ENCODE data around the gene SAMD4A. TPM values are rescaled to one million over a fixed set of nuclear protein-coding genes. Genes with fewer than 3 reads are reported as not detected.

Gene SAMD4A
- polyA plus RNA-seq, 3 donors, result 3.2 to 8.6 (median 4.2) TPM

GRCh38 chr14:54643696-54644176, 76.8 kb downstream of the SAMD4A start:
- Histone ChIP-seq H3K79me2 (ENCODE audit: insufficient read depth, low read length) (no peaks in the 10 kb centered on the region), H3K4me3 (replicated peaks in 1 of 3; ENCODE audit: low read depth in 2 of 3, low read length in 3 of 3) (no peak overlapping the region), H2AFZ (ENCODE audit: insufficient read depth, low read depth, low read length, poor library complexity, severe bottlenecking) (no peak overlapping the region), H3K9ac (ENCODE audit: insufficient read depth, low read length, poor library complexity, severe bottlenecking) (no peak overlapping the region), H3K36me3 (replicated peaks in 1 of 2; ENCODE audit: control insufficient read depth in 1 of 2, insufficient read depth in 2 of 2, low read length in 2 of 2) (no peaks in the 10 kb centered on the region), H4K20me1 (ENCODE audit: insufficient read depth, low read length) (no peaks in the 10 kb centered on the region), H3K4me1 (ENCODE audit: control insufficient read depth in 1 of 2, insufficient read depth in 2 of 2, low read length in 2 of 2) (no peaks in the 10 kb centered on the region), H3K27me3 (ENCODE audit: control insufficient read depth in 2 of 2, insufficient read depth in 2 of 2, low read length in 2 of 2) (no peaks in the 10 kb centered on the region), H3K27ac (ENCODE audit: low read depth in 1 of 2, low read length in 2 of 2) (no peak overlapping the region), H3K4me2 (replicated peaks; ENCODE audit: extremely low read depth, low read length, poor library complexity, severe bottlenecking) (no peak overlapping the region), H3K9me3 (replicated peaks in 1 of 2; ENCODE audit: control insufficient read depth in 1 of 2, insufficient read depth in 1 of 2, low read length in 2 of 2) (no peaks in the 10 kb centered on the region)
- Mint-ChIP-seq H3K4me3 (no peak overlapping the region), H3K27me3 (ENCODE audit: low read depth in 3 of 3) (peaks cover 0 to 5% (median 3%) of the 10 kb centered on the region in 3 donors), H3K4me1 (no peaks in the 10 kb centered on the region), H3K27ac (peak overlapping the region in 2 of 7 donors; percentile 0 to 12), H3K36me3 (no peaks in the 10 kb centered on the region), H3K9me3 (no peaks in the 10 kb centered on the region)
- WGBS (ENCODE audit: insufficient coverage), result 94% methylated on average over 5 of the region's 5 CpGs
- DNase-seq, result no peak
- TF ChIP-seq CTCF (IDR thresholded peaks at IDR 0.05), result no peak
- intact Hi-C loops (cut with micrococcal nuclease), result no loop called here

GRCh38 chr14:54645639-54646038, 78.7 kb downstream of the SAMD4A start:
- intact Hi-C loops (cut with micrococcal nuclease), result no loop called here
- Histone ChIP-seq H3K4me3 (replicated peaks in 1 of 3; ENCODE audit: low read depth in 2 of 3, low read length in 3 of 3) (no peak overlapping the region), H3K27ac (ENCODE audit: low read depth in 1 of 2, low read length in 2 of 2) (no peak overlapping the region), H3K4me2 (replicated peaks; ENCODE audit: extremely low read depth, low read length, poor library complexity, severe bottlenecking) (no peak overlapping the region), H2AFZ (ENCODE audit: insufficient read depth, low read depth, low read length, poor library complexity, severe bottlenecking) (no peak overlapping the region), H3K9me3 (replicated peaks in 1 of 2; ENCODE audit: control insufficient read depth in 1 of 2, insufficient read depth in 1 of 2, low read length in 2 of 2) (no peaks in the 10 kb centered on the region), H3K36me3 (replicated peaks in 1 of 2; ENCODE audit: control insufficient read depth in 1 of 2, insufficient read depth in 2 of 2, low read length in 2 of 2) (no peaks in the 10 kb centered on the region), H4K20me1 (ENCODE audit: insufficient read depth, low read length) (no peaks in the 10 kb centered on the region), H3K79me2 (ENCODE audit: insufficient read depth, low read length) (no peaks in the 10 kb centered on the region), H3K4me1 (ENCODE audit: control insufficient read depth in 1 of 2, insufficient read depth in 2 of 2, low read length in 2 of 2) (no peaks in the 10 kb centered on the region), H3K9ac (ENCODE audit: insufficient read depth, low read length, poor library complexity, severe bottlenecking) (no peak overlapping the region), H3K27me3 (ENCODE audit: control insufficient read depth in 2 of 2, insufficient read depth in 2 of 2, low read length in 2 of 2) (no peaks in the 10 kb centered on the region)
- no CpG with 5 or more reads among the region's 3 CpGs for WGBS (ENCODE audit: insufficient coverage)
- no peak for DNase-seq
- no peaks in the 10 kb centered on the region for H3K36me3 Mint-ChIP-seq
- no peaks in the 10 kb centered on the region for H3K9me3 Mint-ChIP-seq
- H3K4me3 Mint-ChIP-seq, result no peak overlapping the region
- H3K27me3 Mint-ChIP-seq (ENCODE audit: low read depth in 3 of 3), result peaks cover under 1 to 3% (median 2%) of the 10 kb centered on the region in 3 donors
- no peak for TF ChIP-seq CTCF (IDR thresholded peaks at IDR 0.05)
- H3K27ac Mint-ChIP-seq, result no peak overlapping the region
- H3K4me1 Mint-ChIP-seq, result peaks cover 5% of the 10 kb centered on the region
